HepG2 (cell line): ENCODE measurements around the gene MBD3L2B. TPM values are rescaled to one million over a fixed set of nuclear protein-coding genes. Genes with fewer than 3 reads are reported as not detected.

Source experiments
- ATF2 ChIP-seq: sonication (generic); formaldehyde crosslinking; IDR thresholded peaks from 2 replicates; pipeline ENCODE4 v1.4.0; 2020; ENCODE audit warnings: missing genetic modification reagents
- ATF6 ChIP-seq: sonication (generic); formaldehyde crosslinking; conservative IDR thresholded peaks from 2 replicates; pipeline ENCODE4 v1.4.0; 2020; ENCODE audit warnings: missing genetic modification reagents
- BCL6 ChIP-seq: IDR thresholded peaks from 2 replicates; pipeline ENCODE4 v1.6.1; 2016; ENCODE audit warnings: missing genetic modification reagents, missing compliant biosample characterization
- CSRNP1 ChIP-seq: sonication (generic); formaldehyde crosslinking; IDR thresholded peaks from 2 replicates; pipeline ENCODE4 v1.8.1; 2023; ENCODE audit warnings: mild to moderate bottlenecking, missing genetic modification reagents
- DR1 ChIP-seq: sonication (generic); formaldehyde crosslinking; IDR thresholded peaks from 2 replicates; pipeline ENCODE4 v1.8.0; 2021; ENCODE audit warnings: mild to moderate bottlenecking, missing genetic modification reagents, inconsistent platforms
- GLMP ChIP-seq: sonication (generic); formaldehyde crosslinking; IDR thresholded peaks from 2 replicates; pipeline ENCODE4 v1.9.0; 2021; ENCODE audit warnings: missing genetic modification reagents, mild to moderate bottlenecking, borderline replicate concordance
- MED1 ChIP-seq: sonication (generic); formaldehyde crosslinking; IDR thresholded peaks from 2 replicates; pipeline ENCODE4 v1.4.0; 2020; ENCODE audit warnings: missing genetic modification reagents
- NR1H2 ChIP-seq: sonication (generic); formaldehyde crosslinking; IDR thresholded peaks from 2 replicates; pipeline ENCODE4 v1.8.1; 2022; ENCODE audit warnings: low read depth, missing genetic modification reagents, borderline replicate concordance
- PHF20 ChIP-seq: sonication (generic); formaldehyde crosslinking; IDR thresholded peaks from 2 replicates; pipeline ENCODE4 v1.5.0; 2020; ENCODE audit warnings: mild to moderate bottlenecking, missing genetic modification reagents
- PREB ChIP-seq: sonication (generic); formaldehyde crosslinking; IDR thresholded peaks from 2 replicates; pipeline ENCODE4 v1.4.0; 2020; ENCODE audit warnings: missing genetic modification reagents
- SALL2 ChIP-seq: sonication (generic); formaldehyde crosslinking; IDR thresholded peaks from 2 replicates; pipeline ENCODE4 v1.8.1; 2023; ENCODE audit warnings: mild to moderate bottlenecking, missing genetic modification reagents, inconsistent platforms
- TBL1XR1 ChIP-seq: fragments of 150-350 bp; IDR thresholded peaks from 2 replicates; pipeline ENCODE4 v1.6.1; 2014; ENCODE audit warnings: borderline replicate concordance, low read length; ENCODE audit not compliant: partially characterized antibody
- TFAP4 ChIP-seq: sonication (generic); IDR thresholded peaks from 2 replicates; pipeline ENCODE4 v1.6.1; 2016; ENCODE audit warnings: low read depth, borderline replicate concordance
- XRCC5 ChIP-seq: fragments of 200-400 bp; formaldehyde crosslinking; optimal IDR thresholded peaks from 2 replicates; pipeline ENCODE3; 2017; ENCODE audit warnings: mild to moderate bottlenecking, low read length
- ZNF496 ChIP-seq: sonication (generic); formaldehyde crosslinking; IDR thresholded peaks from 2 replicates; pipeline ENCODE4 v1.8.1; 2023; ENCODE audit warnings: mild to moderate bottlenecking, moderate library complexity, missing genetic modification reagents; ENCODE audit not compliant: insufficient replicate concordance
- ZNF563 ChIP-seq: sonication (generic); formaldehyde crosslinking; IDR thresholded peaks from 2 replicates; pipeline ENCODE4 v1.8.0; 2022; ENCODE audit warnings: mild to moderate bottlenecking, moderate library complexity, missing genetic modification reagents
- ZNF784 ChIP-seq: sonication (generic); formaldehyde crosslinking; IDR thresholded peaks from 2 replicates; pipeline ENCODE4 v1.5.1; 2020; ENCODE audit warnings: missing genetic modification reagents, mild to moderate bottlenecking, borderline replicate concordance
- ZNF839 ChIP-seq: sonication (generic); formaldehyde crosslinking; IDR thresholded peaks from 2 replicates; pipeline ENCODE4 v1.4.0; 2020; ENCODE audit warnings: missing genetic modification reagents, mild to moderate bottlenecking, borderline replicate concordance
- polyA plus RNA-seq, 8 experiments: library from polyadenylated mRNA; depleted of rRNA in 3 of 8; stranded (reverse) in 7 of 8; unstranded in 1 of 8; fragments of >200 nt; fragmentation: Illumina TruSeq in 4 of 8; extraction: Trizol in 4 of 8; gene quantifications; 2 replicates each; pipeline versions ENCODE4 v1.2.1 to v1.2.3, GENCODE V29; 2011 to 2016; ENCODE audit warnings: low read depth in 4 of 8, missing spikeins in 1 of 8, mixed read lengths in 1 of 8; ENCODE audit not compliant: insufficient read depth in 1 of 8
- total RNA-seq, 5 experiments: library from RNA; depleted of rRNA; stranded (reverse); fragments of >200 nt; fragmentation: Illumina TruSeq; extraction: Trizol; gene quantifications; 2 replicates each; pipeline ENCODE4 v1.2.3, GENCODE V29; 2016; ENCODE audit warnings: low read depth in 1 of 5

The MBD3L2B gene
- total and polyA plus RNA-seq, 2 of the 13 experiments (the other 11 are each of a cell fraction or from before 2014, with no cell fraction given) = not detected

GRCh38 chr19:7069042-7069903 is 48.0 kb upstream of the MBD3L2B start, which contains the start of gene ZNF557 (continued):
- TF ChIP-seq NR1H2 (CRISPR knock-in tag) (no peak), ZNF496 (CRISPR knock-in tag) (no peak), ZNF784 (CRISPR knock-in tag) (no peak), MED1 (CRISPR knock-in tag) (peak; percentile 55), TBL1XR1 (no peak), PREB (no peak), DR1 (CRISPR knock-in tag) (0 out of 2 replicates have a peak, but pooled peaks have one; percentile 52), GLMP (CRISPR knock-in tag) (no peak), TFAP4 (peak; percentile 74; the same call in 1 of the 2 replicates), BCL6 (peak; percentile 22; the same call in 1 of the 2 replicates), PHF20 (CRISPR knock-in tag) (peak; percentile 95), ATF2 (CRISPR knock-in tag) (no peak), CSRNP1 (peak; percentile 70), XRCC5 (peak; percentile 34), ZNF839 (CRISPR knock-in tag) (peak; percentile 42), SALL2 (CRISPR knock-in tag) (peak; percentile 78), ZNF563 (CRISPR knock-in tag) (peak; percentile 81; the same call in 1 of the 2 replicates), ATF6 (no peak)
